Neural progenitor cell (in vitro differentiated cells): Measurements from ENCODE around the gene KRT7. TPM values are rescaled to one million over a fixed set of nuclear protein-coding genes. Genes with fewer than 3 reads are reported as not detected.
"Not testable (repeated sequence)": the region's sequence is repeated elsewhere in the genome, so short reads cannot be mapped to it uniquely, and the experiment has no call there.

ENCODE experiments used
- DNase-seq: peaks from one replicate; pipeline ENCODE4 v3.0.0-alpha.2; 2016; ENCODE audit warnings: low spot score
- H2AFZ ChIP-seq: fragments of 200-600 bp; sonication (generic); replicated peaks from 2 replicates; pipeline ENCODE4 v1.6.1; 2016; ENCODE audit warnings: antibody characterized with exemption
- H3F3A ChIP-seq: fragments of 200-600 bp; sonication (generic); 2 replicates; pipeline ENCODE4 v1.6.1; 2016; ENCODE audit warnings: antibody characterized with exemption, low read depth
- H3K27ac ChIP-seq: fragments of 200-600 bp; sonication (generic); 2 replicates; pipeline ENCODE4 v1.5.1; 2016; ENCODE audit warnings: mild to moderate bottlenecking
- H3K27me3 ChIP-seq: fragments of 200-600 bp; sonication (generic); 2 replicates; pipeline ENCODE4 v1.6.1; 2016; ENCODE audit warnings: mild to moderate bottlenecking, moderate library complexity
- H3K36me3 ChIP-seq: fragments of 200-600 bp; sonication (generic); 2 replicates; pipeline ENCODE4 v1.5.1; 2016
- H3K4me1 ChIP-seq: fragments of 200-600 bp; sonication (generic); 2 replicates; pipeline ENCODE4 v1.6.1; 2016; ENCODE audit warnings: mixed run types
- H3K4me2 ChIP-seq: fragments of 200-600 bp; sonication (generic); 2 replicates; pipeline ENCODE4 v1.6.1; 2016
- H3K4me3 ChIP-seq: fragments of 200-600 bp; sonication (generic); 2 replicates; pipeline ENCODE4 v1.5.1; 2016
- H3K79me2 ChIP-seq: fragments of 200-600 bp; sonication (generic); 2 replicates; pipeline ENCODE4 v1.6.1; 2016; ENCODE audit warnings: low read depth
- H3K9ac ChIP-seq: fragments of 200-600 bp; sonication (generic); 2 replicates; pipeline ENCODE4 v1.6.1; 2016
- H3K9me3 ChIP-seq: fragments of 200-600 bp; sonication (generic); 2 replicates; pipeline ENCODE4 v1.5.1; 2016; ENCODE audit warnings: low read depth
- H4K20me1 ChIP-seq: fragments of 200-600 bp; sonication (generic); 2 replicates; pipeline ENCODE4 v1.6.1; 2016; ENCODE audit warnings: low read depth
- H3K27ac Mint-ChIP-seq: 3 replicates; pipeline ENCODE4 v1.8.0; 2021; ENCODE audit warnings: mixed read lengths
- H3K27me3 Mint-ChIP-seq: 2 replicates; pipeline ENCODE4 v1.8.0; 2022; ENCODE audit warnings: low read depth, mild to moderate bottlenecking, inconsistent platforms, moderate library complexity, mixed read lengths; ENCODE audit not compliant: insufficient read depth
- H3K36me3 Mint-ChIP-seq: 3 replicates; pipeline ENCODE4 v1.8.0; 2021; ENCODE audit warnings: mixed read lengths
- H3K4me1 Mint-ChIP-seq: 3 replicates; pipeline ENCODE4 v1.8.0; 2021; ENCODE audit warnings: mixed read lengths
- H3K4me3 Mint-ChIP-seq: 3 replicates; pipeline ENCODE4 v1.8.0; 2021; ENCODE audit warnings: mild to moderate bottlenecking, moderate library complexity, mixed read lengths
- H3K9me3 Mint-ChIP-seq: 3 replicates; pipeline ENCODE4 v1.8.0; 2020; ENCODE audit warnings: mixed read lengths
- EZH2 ChIP-seq: fragments of 200-600 bp; sonication (generic); IDR thresholded peaks from 2 replicates; pipeline ENCODE4 v1.6.1; 2017; ENCODE audit warnings: antibody characterized with exemption, mild to moderate bottlenecking, moderate library complexity
- EZH2phosphoT487 ChIP-seq: fragments of 200-600 bp; sonication (generic); IDR thresholded peaks from 2 replicates; pipeline ENCODE4 v1.6.1; 2017; ENCODE audit warnings: antibody characterized with exemption
- total RNA-seq: library from RNA; depleted of rRNA; stranded (reverse); fragments of >200 nt; gene quantifications from 2 replicates; pipeline ENCODE4 v1.2.3, GENCODE V29; 2015; ENCODE audit warnings: low replicate concordance
- TF ChIP-seq, protein P1 (sequence below): fragments of 200-600 bp; sonication (generic); IDR thresholded peaks from 2 replicates; pipeline ENCODE4 v1.5.1; 2017; ENCODE audit warnings: antibody characterized with exemption, mild to moderate bottlenecking

Gene KRT7
- total RNA-seq, 1 donor from 2014 or later = not detected

DNA sequence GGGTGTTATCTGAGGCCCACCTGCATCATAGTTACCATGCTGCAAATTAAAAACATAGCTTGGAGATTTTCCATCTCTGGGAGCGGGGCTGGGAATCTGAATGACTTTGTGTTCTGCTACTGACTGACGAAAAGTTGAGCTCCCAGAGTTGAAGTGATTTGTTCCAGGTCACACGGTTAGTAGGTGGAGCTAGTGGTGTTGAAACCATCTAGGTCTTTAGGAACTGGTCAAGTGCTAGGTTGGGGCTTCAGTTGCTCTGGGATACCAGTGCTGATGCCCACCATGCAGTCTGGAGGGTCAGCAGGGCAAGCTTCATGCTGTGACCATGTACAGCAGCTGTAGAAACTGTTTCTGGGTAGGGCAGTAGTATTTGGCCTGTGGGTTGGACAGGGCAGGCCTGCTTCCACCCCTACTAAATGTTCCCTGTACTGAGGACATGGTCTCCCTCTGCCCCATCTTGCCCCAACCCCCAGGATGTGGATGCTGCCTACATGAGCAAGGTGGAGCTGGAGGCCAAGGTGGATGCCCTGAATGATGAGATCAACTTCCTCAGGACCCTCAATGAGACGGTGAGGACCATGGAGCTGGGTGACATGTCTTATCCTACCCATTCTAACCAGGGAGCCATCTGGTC lies 5.3 kb downstream of the KRT7 start:
- Mint-ChIP-seq H3K9me3 (no peaks in the 10 kb centered on the region), H3K4me3 (no peak overlapping the region), H3K36me3 (no peaks in the 10 kb centered on the region), H3K4me1 (peaks cover 36% of the 10 kb centered on the region), H3K27me3 (peaks cover 22% of the 10 kb centered on the region), H3K27ac (peak overlapping the region; percentile 22)
- H3K27ac ChIP-seq = no peak overlapping the region
- H3K79me2 ChIP-seq = no peaks in the 10 kb centered on the region
- H2AFZ ChIP-seq = no peak overlapping the region
- H4K20me1 ChIP-seq = no peaks in the 10 kb centered on the region
- H3K4me2 ChIP-seq = no peak overlapping the region
- no peaks in the 10 kb centered on the region for H3K9me3 ChIP-seq
- no peak overlapping the region for H3K9ac ChIP-seq
- no peak overlapping the region for H3K4me3 ChIP-seq
- no peaks in the 10 kb centered on the region for H3K36me3 ChIP-seq
- no peak for DNase-seq
- peaks cover 5% of the 10 kb centered on the region for H3F3A ChIP-seq
- peaks cover 4% of the 10 kb centered on the region for H3K4me1 ChIP-seq
- TF ChIP-seq, protein P1, sequence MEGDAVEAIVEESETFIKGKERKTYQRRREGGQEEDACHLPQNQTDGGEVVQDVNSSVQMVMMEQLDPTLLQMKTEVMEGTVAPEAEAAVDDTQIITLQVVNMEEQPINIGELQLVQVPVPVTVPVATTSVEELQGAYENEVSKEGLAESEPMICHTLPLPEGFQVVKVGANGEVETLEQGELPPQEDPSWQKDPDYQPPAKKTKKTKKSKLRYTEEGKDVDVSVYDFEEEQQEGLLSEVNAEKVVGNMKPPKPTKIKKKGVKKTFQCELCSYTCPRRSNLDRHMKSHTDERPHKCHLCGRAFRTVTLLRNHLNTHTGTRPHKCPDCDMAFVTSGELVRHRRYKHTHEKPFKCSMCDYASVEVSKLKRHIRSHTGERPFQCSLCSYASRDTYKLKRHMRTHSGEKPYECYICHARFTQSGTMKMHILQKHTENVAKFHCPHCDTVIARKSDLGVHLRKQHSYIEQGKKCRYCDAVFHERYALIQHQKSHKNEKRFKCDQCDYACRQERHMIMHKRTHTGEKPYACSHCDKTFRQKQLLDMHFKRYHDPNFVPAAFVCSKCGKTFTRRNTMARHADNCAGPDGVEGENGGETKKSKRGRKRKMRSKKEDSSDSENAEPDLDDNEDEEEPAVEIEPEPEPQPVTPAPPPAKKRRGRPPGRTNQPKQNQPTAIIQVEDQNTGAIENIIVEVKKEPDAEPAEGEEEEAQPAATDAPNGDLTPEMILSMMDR = no peak
- TF ChIP-seq EZH2phosphoT487 (no peak), EZH2 (no peak)
- peaks cover 24% of the 10 kb centered on the region for H3K27me3 ChIP-seq

DNA sequence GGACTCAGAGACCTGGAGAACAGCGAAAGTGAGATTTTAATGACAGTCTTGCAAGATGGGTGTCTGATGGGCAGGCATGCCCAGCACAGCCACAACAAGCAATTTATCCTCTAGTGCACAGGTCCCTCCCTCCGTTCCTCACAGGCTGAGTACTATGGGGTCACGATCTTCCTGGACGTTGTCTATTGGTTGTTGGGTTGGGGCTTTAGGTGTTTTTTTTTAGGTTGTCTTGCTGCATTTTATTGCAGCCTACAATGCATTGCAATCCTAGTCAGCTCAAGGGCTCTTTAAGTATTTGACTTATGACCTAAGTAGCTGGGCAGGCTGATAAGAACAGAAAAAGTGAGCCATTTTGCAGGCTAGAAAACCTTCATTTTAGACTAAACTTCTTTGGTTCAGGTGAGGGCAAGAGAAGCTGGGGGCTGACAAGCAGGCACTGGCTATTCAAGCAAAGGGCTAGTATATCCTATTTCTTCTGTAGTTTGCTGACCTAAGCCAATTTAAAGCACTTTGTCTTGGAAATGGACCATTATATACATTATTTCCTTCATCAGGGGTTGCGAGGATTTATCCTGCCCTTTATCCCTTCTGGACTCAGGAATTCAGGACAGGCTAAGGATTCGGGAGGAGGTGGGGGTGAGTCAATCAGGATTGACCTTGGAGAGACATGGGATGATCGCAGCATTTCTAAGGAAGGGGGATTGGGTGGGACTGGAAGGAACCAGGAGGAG lies 6.0 kb downstream of the KRT7 start:
- peaks cover 16% of the 10 kb centered on the region for H3K27me3 ChIP-seq
- no peak overlapping the region for H3K27ac ChIP-seq
- Mint-ChIP-seq H3K36me3 (no peaks in the 10 kb centered on the region), H3K27ac (peak overlapping the region; percentile 46), H3K9me3 (no peaks in the 10 kb centered on the region), H3K27me3 (peaks cover 18% of the 10 kb centered on the region), H3K4me3 (no peak overlapping the region), H3K4me1 (peaks cover 39% of the 10 kb centered on the region)
- H3K4me1 ChIP-seq = no peaks in the 10 kb centered on the region
- TF ChIP-seq EZH2phosphoT487 (no peak), EZH2 (no peak)
- TF ChIP-seq, protein P1 = no peak
- DNase-seq = no peak
- H3K79me2 ChIP-seq = no peaks in the 10 kb centered on the region
- H2AFZ ChIP-seq = no peak overlapping the region
- no peak overlapping the region for H3K4me2 ChIP-seq
- no peak overlapping the region for H3K9ac ChIP-seq
- no peaks in the 10 kb centered on the region for H3K36me3 ChIP-seq
- H4K20me1 ChIP-seq = no peaks in the 10 kb centered on the region
- H3K9me3 ChIP-seq = no peaks in the 10 kb centered on the region
- H3K4me3 ChIP-seq = no peak overlapping the region
- no peaks in the 10 kb centered on the region for H3F3A ChIP-seq

DNA sequence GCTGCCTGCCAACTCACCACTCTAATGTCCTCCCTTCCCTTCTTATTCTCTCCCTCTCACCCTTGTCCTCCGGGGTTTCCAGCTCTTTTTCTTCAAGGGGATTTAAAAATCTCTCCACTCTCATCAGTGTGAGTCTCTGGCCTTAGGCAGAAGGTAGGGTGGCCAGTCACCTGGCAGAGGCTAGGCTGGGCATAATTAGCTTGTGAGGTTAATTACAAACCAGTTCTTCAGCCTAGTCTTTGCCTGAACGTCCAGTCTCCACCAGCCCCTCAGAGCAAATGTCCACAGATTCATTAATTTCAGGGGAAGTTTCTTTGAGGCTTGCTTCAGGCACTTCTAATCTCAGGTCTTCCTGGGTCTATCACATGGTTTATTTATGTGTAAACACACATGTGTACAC lies 6.7 kb downstream of the KRT7 start:
- Mint-ChIP-seq H3K9me3 (no peaks in the 10 kb centered on the region), H3K4me1 (peaks cover 42% of the 10 kb centered on the region), H3K4me3 (no peak overlapping the region), H3K27me3 (peaks cover 13% of the 10 kb centered on the region), H3K36me3 (no peaks in the 10 kb centered on the region), H3K27ac (peak overlapping the region; percentile 72)
- TF ChIP-seq, protein P1 = no peak
- TF ChIP-seq EZH2 = no peak
- no peak for TF ChIP-seq EZH2phosphoT487
- peaks cover 9% of the 10 kb centered on the region for H3K27me3 ChIP-seq
- no peak overlapping the region for H3K4me3 ChIP-seq
- H3K4me2 ChIP-seq = no peak overlapping the region
- H3K79me2 ChIP-seq = no peaks in the 10 kb centered on the region
- H3K4me1 ChIP-seq = no peaks in the 10 kb centered on the region
- H3K9me3 ChIP-seq = no peaks in the 10 kb centered on the region
- H4K20me1 ChIP-seq = no peaks in the 10 kb centered on the region
- H3K9ac ChIP-seq = no peak overlapping the region
- H3F3A ChIP-seq = no peaks in the 10 kb centered on the region
- H3K27ac ChIP-seq = no peak overlapping the region
- no peak for DNase-seq
- H2AFZ ChIP-seq = no peak overlapping the region
- H3K36me3 ChIP-seq = no peaks in the 10 kb centered on the region

DNA sequence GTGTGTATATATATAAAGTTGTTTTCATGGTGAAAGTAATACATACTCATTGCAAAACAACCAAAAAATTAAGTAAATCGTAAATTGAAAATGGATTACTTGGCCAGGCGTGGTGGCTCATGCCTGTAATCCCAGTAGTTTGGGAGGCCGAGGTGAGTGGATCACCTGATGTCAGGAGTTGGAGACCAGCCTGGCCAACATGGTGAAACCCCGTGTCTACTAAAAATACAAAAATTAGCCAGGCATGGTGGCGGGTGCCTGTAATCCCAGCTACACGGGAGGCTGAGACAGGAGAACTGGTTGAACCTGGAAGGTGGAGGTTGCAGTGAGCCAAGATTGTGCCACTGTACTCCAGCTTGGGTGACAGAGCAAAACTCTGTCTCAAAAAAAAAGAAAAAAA lies 7.2 kb downstream of the KRT7 start:
- H3K79me2 ChIP-seq, H3K4me1 ChIP-seq, H3F3A ChIP-seq, H3K9me3 ChIP-seq, H3K4me3 ChIP-seq, H3K9me3 Mint-ChIP-seq, H3K4me3 Mint-ChIP-seq, H3K4me2 ChIP-seq, H3K36me3 ChIP-seq, H3K9ac ChIP-seq, H3K36me3 Mint-ChIP-seq, H2AFZ ChIP-seq, H3K27me3 ChIP-seq, DNase-seq, H3K27ac Mint-ChIP-seq, H4K20me1 ChIP-seq, H3K27ac ChIP-seq: not testable (repeated sequence)
- Mint-ChIP-seq H3K4me1 (peaks cover 42% of the 10 kb centered on the region), H3K27me3 (peaks cover 12% of the 10 kb centered on the region)
